IMR-90 (cell line): ENCODE measurements around the gene LEF1. TPM values are rescaled to one million over a fixed set of nuclear protein-coding genes. Genes with fewer than 3 reads are reported as not detected.

Experiments used
- ATAC-seq: fragments of 200-7000 bp; cut with Tn5 transposase; 2 replicates; pipeline ENCODE4 v1.9.1; 2020; ENCODE audit warnings: low read depth, mild to moderate bottlenecking, moderate library complexity
- BruUV-seq: library from RNA; stranded (reverse); fragments of 400-500 nt; replicated peaks from 2 replicates; lab custom pipeline; 2021; lab: Mats Ljungman, UMichigan
- CTCF ChIA-PET: fragments of 300-600 bp; formaldehyde crosslinking; extraction: SDS; loops from one replicate; lab custom pipeline; 2021; ENCODE audit warnings: antibody characterized with exemption; lab: Yijun Ruan, JAX
- POLR2A ChIA-PET: fragments of 300-600 bp; sonication (Branson Sonifier 250); formaldehyde crosslinking; loops from one replicate; lab custom pipeline; 2022; ENCODE audit warnings: antibody characterized with exemption; ENCODE audit not compliant: unreplicated experiment; lab: Charles Lee
- DNase-seq: peaks from one replicate; pipeline ENCODE4 v3.0.0; 2013
- H2AFZ ChIP-seq: replicated peaks from 2 replicates; pipeline ENCODE3; 2013; ENCODE audit warnings: low read length, mild to moderate bottlenecking; ENCODE audit not compliant: poor library complexity
- H2AK5ac ChIP-seq: 2 replicates; pipeline ENCODE4 v1.6.1; 2013; ENCODE audit warnings: low read depth, low read length, inconsistent platforms
- H2AK9ac ChIP-seq: replicated peaks from 2 replicates; pipeline ENCODE3; 2013; ENCODE audit warnings: mild to moderate bottlenecking, low read depth, low read length, moderate library complexity; ENCODE audit not compliant: poor library complexity
- H2BK120ac ChIP-seq: 2 replicates; pipeline ENCODE4 v1.6.1; 2013; ENCODE audit warnings: low read depth, low read length, inconsistent platforms
- H2BK15ac ChIP-seq: 3 replicates; pipeline ENCODE4 v1.6.1; 2013; ENCODE audit warnings: low read depth, low read length, inconsistent platforms
- H2BK20ac ChIP-seq: 2 replicates; pipeline ENCODE4 v1.6.1; 2013; ENCODE audit warnings: low read depth, mild to moderate bottlenecking, inconsistent platforms, low read length, moderate library complexity
- H2BK5ac ChIP-seq: 2 replicates; pipeline ENCODE4 v1.6.1; 2013; ENCODE audit warnings: mild to moderate bottlenecking, low read depth, low read length, inconsistent platforms; ENCODE audit not compliant: poor library complexity, severe bottlenecking
- H3K14ac ChIP-seq: replicated peaks from 2 replicates; pipeline ENCODE4 v1.6.1; 2013; ENCODE audit warnings: low read depth, low read length, inconsistent platforms
- H3K18ac ChIP-seq: 2 replicates; pipeline ENCODE4 v1.6.1; 2013; ENCODE audit warnings: low read depth, low read length, control low read depth
- H3K23ac ChIP-seq: 2 replicates; pipeline ENCODE4 v1.6.1; 2013; ENCODE audit warnings: low read depth, low read length, inconsistent platforms
- H3K27ac ChIP-seq: 2 replicates; pipeline ENCODE4 v1.5.1; 2013; ENCODE audit warnings: mild to moderate bottlenecking, control low read depth, low read length; ENCODE audit not compliant: insufficient read depth
- H3K27me3 ChIP-seq: 2 replicates; pipeline ENCODE4 v1.6.1; 2013; ENCODE audit warnings: low read length; ENCODE audit not compliant: control insufficient read depth, insufficient read depth
- H3K36me3 ChIP-seq: 2 replicates; pipeline ENCODE4 v1.6.1; 2013; ENCODE audit warnings: low read length, mixed read lengths; ENCODE audit not compliant: control insufficient read depth, insufficient read depth
- H3K4ac ChIP-seq: 2 replicates; pipeline ENCODE4 v1.6.1; 2013; ENCODE audit warnings: low read depth, low read length, inconsistent platforms
- H3K4me1 ChIP-seq: 2 replicates; pipeline ENCODE4 v1.6.1; 2013; ENCODE audit warnings: low read length, mixed read lengths; ENCODE audit not compliant: control insufficient read depth, insufficient read depth
- H3K4me2 ChIP-seq: 2 replicates; pipeline ENCODE4 v1.6.1; 2013; ENCODE audit warnings: low read depth, mild to moderate bottlenecking, control low read depth, low read length, moderate library complexity
- H3K4me3 ChIP-seq: 2 replicates; pipeline ENCODE4 v1.5.1; 2013; ENCODE audit warnings: low read depth, mild to moderate bottlenecking, control low read depth, low read length, moderate library complexity; ENCODE audit not compliant: insufficient read depth
- H3K56ac ChIP-seq: 2 replicates; pipeline ENCODE4 v1.6.1; 2013; ENCODE audit warnings: low read length, inconsistent platforms; ENCODE audit not compliant: insufficient read depth; ENCODE audit errors: extremely low read depth
- H3K79me1 ChIP-seq, 2 experiments: 2 replicates each; pipeline ENCODE4 v1.6.1; 2013; ENCODE audit warnings: low read length in 2 of 2, inconsistent platforms in 1 of 2, low read depth in 1 of 2
- H3K9ac ChIP-seq: 2 replicates; pipeline ENCODE4 v1.6.1; 2013; ENCODE audit warnings: low read depth, low read length, control low read depth
- H3K9me1 ChIP-seq: 2 replicates; pipeline ENCODE4 v1.6.1; 2013; ENCODE audit warnings: low read length, inconsistent platforms; ENCODE audit not compliant: insufficient read depth
- H3K9me3 ChIP-seq: 2 replicates; pipeline ENCODE4 v1.6.1; 2013; ENCODE audit warnings: low read length; ENCODE audit not compliant: control insufficient read depth, insufficient read depth
- H4K20me1 ChIP-seq: 2 replicates; pipeline ENCODE4 v1.6.1; 2013; ENCODE audit warnings: low read length, inconsistent platforms; ENCODE audit not compliant: insufficient read depth
- H4K5ac ChIP-seq: 2 replicates; pipeline ENCODE4 v1.6.1; 2013; ENCODE audit warnings: mild to moderate bottlenecking, low read depth, low read length, control low read depth
- H4K8ac ChIP-seq, 2 experiments: 2 replicates each; pipeline ENCODE4 v1.6.1; 2013; ENCODE audit warnings: low read depth in 2 of 2, low read length in 2 of 2, control low read depth in 1 of 2, inconsistent platforms in 1 of 2
- H4K91ac ChIP-seq: 2 replicates; pipeline ENCODE4 v1.6.1; 2013; ENCODE audit warnings: low read depth, low read length, inconsistent platforms; ENCODE audit not compliant: insufficient read depth
- CHD1 ChIP-seq: IDR thresholded peaks from 2 replicates; pipeline ENCODE4 v1.6.1; 2012; ENCODE audit warnings: low read depth, low read length, improper control_type of control experiment
- CTCF ChIP-seq: conservative IDR thresholded peaks from 2 replicates; pipeline ENCODE4 v1.5.1; 2012; ENCODE audit warnings: mild to moderate bottlenecking, low read depth, low read length, improper control_type of control experiment
- ELK1 ChIP-seq: fragments of 150-350 bp; IDR thresholded peaks from 2 replicates; pipeline ENCODE4 v1.6.1; 2016; ENCODE audit warnings: low read depth, mild to moderate bottlenecking, low read length, moderate library complexity, borderline replicate concordance
- MAFK ChIP-seq: IDR thresholded peaks from 2 replicates; pipeline ENCODE4 v1.6.1; 2012; ENCODE audit warnings: low read depth, low read length, improper control_type of control experiment
- MAZ ChIP-seq: IDR thresholded peaks from 2 replicates; pipeline ENCODE4 v1.6.1; 2012; ENCODE audit warnings: low read depth, mild to moderate bottlenecking, low read length, improper control_type of control experiment, moderate library complexity, borderline replicate concordance
- MXI1 ChIP-seq: IDR thresholded peaks from 2 replicates; pipeline ENCODE4 v1.6.1; 2012; ENCODE audit warnings: low read depth, mild to moderate bottlenecking, low read length, moderate library complexity, borderline replicate concordance
- NFE2L2 ChIP-seq: fragments of 150-350 bp; IDR thresholded peaks from 2 replicates; pipeline ENCODE4 v1.6.1; 2016; ENCODE audit warnings: low read depth, mild to moderate bottlenecking, low read length
- POLR2A ChIP-seq: IDR thresholded peaks from 2 replicates; pipeline ENCODE4 v1.6.1; 2012; ENCODE audit warnings: mild to moderate bottlenecking, low read depth, low read length
- RFX5 ChIP-seq: IDR thresholded peaks from 2 replicates; pipeline ENCODE4 v1.8.0; 2012; ENCODE audit warnings: low read depth, mild to moderate bottlenecking, low read length, moderate library complexity
- SMC3 ChIP-seq: fragments of 150-350 bp; IDR thresholded peaks from 2 replicates; pipeline ENCODE4 v1.6.1; 2016; ENCODE audit warnings: low read depth, mild to moderate bottlenecking, antibody characterized with exemption, low read length, moderate library complexity
- USF2 ChIP-seq: fragments of 150-350 bp; IDR thresholded peaks from 2 replicates; pipeline ENCODE4 v1.6.1; 2017; ENCODE audit warnings: mild to moderate bottlenecking, antibody characterized with exemption, low read length, low read depth
- WGBS, 2 experiments: methylation state at CpG; one replicate each; pipeline versions ENCODE4 v1.1.5 to v1.1.7; 2013; ENCODE audit warnings: missing lambda C conversion rate in 2 of 2; ENCODE audit not compliant: insufficient read length in 1 of 2; ENCODE audit errors: extremely low coverage in 2 of 2; 5-methylcytosine and 5-hydroxymethylcytosine counted together
- dilution Hi-C: fragments of 300-500 bp; cut with HindIII; formaldehyde crosslinking; loops from one replicate; pipeline ENCODE4 v1.14.3; 2018; ENCODE audit warnings: low sequenced_read_pairs; ENCODE audit not compliant: unreplicated experiment
- in situ Hi-C: fragments of 300-500 bp; cut with MboI; formaldehyde crosslinking; loops from 3 replicates; pipeline ENCODE4 v1.14.3; 2019; ENCODE audit warnings: low sequenced_read_pairs, inconsistent platforms, mixed read lengths
- intact Hi-C: fragments of 100-400 bp; cut with micrococcal nuclease; formaldehyde crosslinking; loops from 2 replicates; pipeline ENCODE4 v1.10.0; 2022
- polyA plus RNA-seq, 3 experiments: library from polyadenylated mRNA; depleted of rRNA; stranded (reverse); fragments of >200 nt; gene quantifications; 2 replicates each; pipeline ENCODE4 v1.2.3, GENCODE V29; 2012; ENCODE audit warnings: low replicate concordance in 1 of 3
- total RNA-seq: library from RNA; depleted of rRNA; stranded (reverse); fragments of >200 nt; gene quantifications from 2 replicates; pipeline ENCODE4 v1.2.3, GENCODE V29; 2012

Gene LEF1
- total and polyA plus RNA-seq, 2 of the 4 experiments (the other 2 are of a cell fraction): 1.7 to 1.8 TPM

DNA sequence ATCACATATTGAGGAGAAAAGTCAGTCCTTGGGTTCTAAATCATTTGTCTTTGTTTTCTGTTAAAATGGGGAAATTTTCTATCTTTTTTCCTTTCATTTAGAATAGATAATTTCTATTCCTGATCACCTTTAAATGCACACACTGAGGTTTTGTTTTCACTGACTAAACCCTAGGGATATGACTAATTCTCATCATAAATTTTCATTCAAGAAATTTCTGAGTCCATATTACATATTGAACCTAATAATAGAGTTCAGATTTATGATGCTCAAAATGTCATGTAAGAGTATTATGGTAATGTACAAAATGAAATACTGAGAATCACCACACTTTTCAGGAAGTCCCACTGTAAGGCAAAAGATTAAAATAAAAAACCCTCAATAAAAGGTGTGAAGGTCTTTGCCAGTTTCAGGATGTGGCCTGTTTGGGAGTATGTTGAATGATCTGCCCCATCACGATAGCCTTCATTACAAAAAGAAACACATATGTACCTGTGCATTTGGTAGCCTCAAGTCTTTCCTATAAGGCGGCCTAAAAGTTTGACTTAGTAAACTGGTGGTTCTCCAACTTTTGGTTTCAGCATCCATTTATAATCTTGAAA is 49.4 kb downstream of the LEF1 start:
- Histone ChIP-seq H2BK5ac (no peak overlapping the region), H3K36me3 (no peaks in the 10 kb centered on the region), H4K91ac (no peak overlapping the region), H3K4me2 (no peak overlapping the region), H2AK5ac (no peak overlapping the region), H2BK20ac (no peak overlapping the region), H4K8ac (no peak overlapping the region), H3K56ac (no peak overlapping the region), H2AFZ (no peak overlapping the region), H3K4me1 (no peaks in the 10 kb centered on the region; the same call in 1 of the 2 replicates), H3K9me1 (no peaks in the 10 kb centered on the region), H3K23ac (no peak overlapping the region), H3K4ac (no peak overlapping the region), H3K9me3 (no peaks in the 10 kb centered on the region), H4K5ac (no peak overlapping the region), H2BK15ac (no peak overlapping the region), H3K18ac (no peak overlapping the region), H3K14ac (no peak overlapping the region), H4K20me1 (no peaks in the 10 kb centered on the region), H2AK9ac (no peak overlapping the region), H3K27me3 (no peaks in the 10 kb centered on the region), H3K27ac (no peak overlapping the region), H3K9ac (no peak overlapping the region), H3K4me3 (no peak overlapping the region), H3K79me1 (no peaks in the 10 kb centered on the region), H2BK120ac (no peak overlapping the region)
- dilution Hi-C loops: no loop called here
- TF ChIP-seq CHD1: no peak
- TF ChIP-seq POLR2A: no peak
- TF ChIP-seq MAZ: no peak
- TF ChIP-seq MXI1: no peak
- TF ChIP-seq CTCF: no peak
- TF ChIP-seq MAFK: no peak
- TF ChIP-seq ELK1: no peak
- TF ChIP-seq SMC3: no peak
- no peak for TF ChIP-seq RFX5
- no peak for TF ChIP-seq USF2
- no peak for TF ChIP-seq NFE2L2
- POLR2A ChIA-PET: no interaction called here
- ATAC-seq (no peak), DNase-seq (no peak)
- intact Hi-C loops: no loop called here
- CTCF ChIA-PET: interaction anchor here (0.8 kb wide), 1 partner anchor 17 kb away, joined by 3 read pairs; no protein-coding TSS in a partner anchor
- no CpG with 5 or more reads among the region's 2 CpGs for WGBS, 2 experiments
- no TSS peak for BruUV-seq
- in situ Hi-C loops: no loop called here
